ENCODE data around the gene SPTLC2.
"Not testable (repeated sequence)": the region's sequence is repeated elsewhere in the genome, so short reads cannot be mapped to it uniquely, and the experiment has no call there.

Gene SPTLC2

DNA sequence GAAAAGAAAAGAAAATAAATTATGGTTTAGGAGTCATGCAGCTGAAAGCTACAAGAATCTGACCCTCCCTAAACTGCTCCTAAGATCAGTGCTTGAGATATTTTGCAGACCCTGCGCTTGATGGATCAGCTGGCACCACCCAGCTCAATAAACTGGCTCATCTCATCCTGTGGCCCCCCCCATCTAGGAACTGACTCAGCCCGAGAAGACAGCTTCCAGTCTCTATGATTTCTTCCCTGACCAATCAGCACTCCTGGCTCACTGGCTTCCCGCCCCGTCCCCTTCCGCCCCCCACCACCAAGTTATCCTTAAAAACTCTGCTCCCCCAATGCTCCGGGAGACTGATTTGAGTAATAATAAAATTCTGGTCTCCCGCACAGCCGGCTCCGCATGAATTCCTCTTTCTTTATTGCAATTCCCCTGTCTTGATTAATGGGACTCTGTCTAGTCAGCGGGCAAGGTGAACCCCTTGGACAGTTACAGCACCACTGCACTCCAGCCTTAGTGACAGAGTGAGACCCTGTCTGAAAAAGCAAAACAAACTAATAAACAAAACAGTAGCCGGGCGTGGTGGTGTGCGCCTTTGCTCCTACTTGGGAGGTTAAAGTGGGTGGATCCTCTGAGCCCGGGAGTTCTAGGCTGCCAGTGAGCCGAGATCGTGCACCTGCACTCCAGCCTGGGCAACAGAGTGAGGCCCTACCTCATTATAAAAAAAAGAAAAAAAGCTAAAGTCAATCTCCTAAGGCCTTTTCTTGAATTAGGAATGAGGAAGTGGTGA, 24.5 kb upstream of the SPTLC2 start:
- no peak for ATAC-seq
- Mint-ChIP-seq H3K4me1 (peaks cover 17% of the 10 kb centered on the region), H3K9me3 (no peaks in the 10 kb centered on the region), H3K27ac (peak overlapping the region; percentile 90), H3K36me3 (ENCODE audit: low read depth) (no peaks in the 10 kb centered on the region), H3K4me3 (peak overlapping the region; percentile 77), H3K27me3 (no peaks in the 10 kb centered on the region)
- peak; percentile 7 for DNase-seq

DNA sequence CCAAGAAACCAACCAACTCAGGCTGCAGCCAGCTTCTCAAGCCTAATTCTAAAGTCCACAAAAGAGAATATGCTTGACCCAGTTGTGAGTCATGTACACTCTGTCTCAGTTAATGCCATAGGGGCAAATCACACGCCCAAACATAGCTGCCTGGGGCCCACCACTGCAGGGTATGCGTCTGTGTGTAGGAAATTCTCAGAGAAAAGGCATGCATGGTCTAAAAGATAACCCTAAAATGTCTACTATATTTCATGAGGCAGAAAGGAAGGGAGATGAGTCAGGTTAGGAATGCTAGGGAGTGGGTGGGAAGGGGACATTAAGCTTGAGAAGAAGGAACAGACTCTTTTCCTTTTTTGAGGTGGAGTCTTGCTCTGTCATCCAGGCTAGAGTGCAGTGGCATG, 22.3 kb upstream of the SPTLC2 start:
- H3K27ac Mint-ChIP-seq: no peak overlapping the region
- DNase-seq: no peak
- H3K4me3 Mint-ChIP-seq: no peak overlapping the region
- ATAC-seq: no peak
- no peaks in the 10 kb centered on the region for H3K36me3 Mint-ChIP-seq (ENCODE audit: low read depth)
- H3K4me1 Mint-ChIP-seq: peaks cover 17% of the 10 kb centered on the region
- H3K9me3 Mint-ChIP-seq: no peaks in the 10 kb centered on the region
- no peaks in the 10 kb centered on the region for H3K27me3 Mint-ChIP-seq

DNA sequence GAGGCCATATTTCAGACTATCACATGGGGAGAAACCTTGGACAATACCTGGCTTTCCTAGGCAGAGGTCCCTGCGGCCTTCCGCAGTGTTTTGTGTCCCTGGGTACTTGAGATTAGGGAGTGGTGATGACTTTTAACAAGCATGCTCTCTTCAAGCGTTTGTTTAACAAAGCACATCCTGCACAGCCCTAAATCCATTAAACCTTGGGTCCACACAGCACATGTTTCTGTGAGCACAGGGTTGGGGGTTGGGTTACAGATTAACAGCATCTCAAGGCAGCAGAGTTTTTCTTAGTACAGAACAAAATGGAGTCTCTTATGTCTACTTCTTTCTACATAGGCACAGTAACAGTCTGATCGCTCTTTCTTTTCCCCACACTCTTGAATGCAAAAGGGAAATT, 19.4 kb upstream of the SPTLC2 start:
- not testable (repeated sequence) for H3K27ac Mint-ChIP-seq; H3K9me3 Mint-ChIP-seq; H3K27me3 Mint-ChIP-seq; H3K4me1 Mint-ChIP-seq; DNase-seq; H3K36me3 Mint-ChIP-seq (ENCODE audit: low read depth); H3K4me3 Mint-ChIP-seq; ATAC-seq

DNA sequence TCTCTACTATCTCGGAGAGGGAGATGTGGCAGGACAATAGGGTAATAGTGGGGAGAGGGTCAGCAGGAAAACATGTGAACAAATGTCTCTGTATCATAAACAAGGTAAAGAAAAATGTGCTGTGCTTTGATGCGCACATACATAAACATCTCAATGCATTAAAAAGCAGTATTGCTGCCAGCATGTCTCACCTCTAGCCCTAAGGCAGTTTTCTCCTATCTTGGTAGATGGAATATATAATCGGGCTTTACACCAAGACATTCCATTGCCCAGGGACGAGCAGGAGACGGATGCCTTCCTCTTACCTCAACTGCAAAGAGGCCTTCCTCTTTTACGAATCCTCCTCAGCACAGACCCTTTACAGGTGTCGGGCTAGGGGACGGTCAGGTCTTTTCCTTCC, 19.0 kb upstream of the SPTLC2 start:
- not testable (repeated sequence) for H3K9me3 Mint-ChIP-seq; H3K4me3 Mint-ChIP-seq; H3K36me3 Mint-ChIP-seq (ENCODE audit: low read depth); H3K27ac Mint-ChIP-seq; ATAC-seq; H3K4me1 Mint-ChIP-seq; H3K27me3 Mint-ChIP-seq; DNase-seq

DNA sequence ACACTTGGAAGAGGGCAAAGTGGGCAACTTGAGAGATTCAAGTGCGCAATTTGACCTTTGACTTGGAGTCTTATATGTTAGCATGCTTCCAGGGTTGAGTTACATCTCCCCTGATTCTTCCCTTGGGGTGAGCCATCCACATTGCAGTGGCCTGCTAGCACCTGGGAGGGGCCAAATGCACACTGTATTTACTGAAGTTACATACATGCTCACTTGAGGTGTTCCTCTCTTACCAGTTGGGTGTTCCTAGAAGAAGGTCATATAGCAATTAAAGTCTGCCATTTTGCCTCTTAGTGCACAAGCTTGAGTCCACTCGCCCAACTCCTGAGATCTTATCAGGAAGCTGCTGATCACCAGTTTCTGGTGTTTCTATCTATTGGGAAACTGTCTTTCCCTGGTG, 13.7 kb upstream of the SPTLC2 start:
- no peaks in the 10 kb centered on the region for H3K27me3 Mint-ChIP-seq
- no peaks in the 10 kb centered on the region for H3K36me3 Mint-ChIP-seq (ENCODE audit: low read depth)
- no peak overlapping the region for H3K27ac Mint-ChIP-seq

DNA sequence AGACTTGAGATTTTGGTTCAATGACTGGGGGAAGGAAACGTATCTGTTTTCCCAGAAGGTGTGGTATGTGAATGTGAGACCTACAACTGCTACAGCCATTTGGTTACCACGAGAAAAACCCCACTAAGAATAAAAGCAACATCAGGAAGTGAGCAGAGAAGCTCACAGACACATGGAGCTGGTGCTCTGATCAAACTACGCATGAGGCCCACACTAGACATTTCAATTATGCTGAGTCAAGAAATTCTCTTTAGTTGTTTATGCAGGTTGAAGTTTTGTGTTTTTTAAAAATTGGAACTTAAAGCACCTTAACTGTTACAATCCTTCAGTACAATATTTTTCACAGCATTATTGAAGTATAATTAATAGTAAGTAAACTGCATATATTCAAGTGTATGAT, 8.9 kb upstream of the SPTLC2 start:
- no peak overlapping the region for H3K27ac Mint-ChIP-seq
- peaks cover 5% of the 10 kb centered on the region for H3K4me1 Mint-ChIP-seq
- DNase-seq (no peak), ATAC-seq (no peak)
- no peaks in the 10 kb centered on the region for H3K36me3 Mint-ChIP-seq (ENCODE audit: low read depth)
- no peak overlapping the region for H3K4me3 Mint-ChIP-seq
- H3K27me3 Mint-ChIP-seq: no peaks in the 10 kb centered on the region
- H3K9me3 Mint-ChIP-seq: peaks cover 6% of the 10 kb centered on the region

More for the DNA sequence above, 13.7 kb upstream of the SPTLC2 start:
- DNase-seq: no peak
- ATAC-seq: no peak
- H3K9me3 Mint-ChIP-seq: peaks cover 6% of the 10 kb centered on the region
- H3K4me1 Mint-ChIP-seq: peaks cover 3% of the 10 kb centered on the region
- H3K4me3 Mint-ChIP-seq: no peak overlapping the region

DNA sequence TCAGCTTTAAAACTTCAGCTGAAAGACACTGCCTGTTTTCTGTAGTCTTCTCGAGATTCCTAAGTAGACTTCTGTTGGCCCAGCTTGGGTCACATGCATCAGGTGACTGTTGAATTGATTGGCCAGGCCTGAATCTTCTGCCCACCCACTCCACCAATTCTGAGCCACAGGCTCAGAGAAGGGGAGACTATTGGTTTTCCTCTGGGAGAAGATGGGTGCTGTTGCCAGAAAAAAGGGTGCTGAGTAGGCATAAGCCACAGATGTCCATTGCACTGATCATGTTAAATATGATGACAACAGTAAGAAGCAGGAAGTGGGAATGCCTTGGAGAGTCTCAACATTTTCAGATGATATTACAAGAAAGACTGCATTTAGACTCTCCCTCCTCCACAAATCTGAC, 6.8 kb upstream of the SPTLC2 start:
- Mint-ChIP-seq H3K4me1 (peaks cover 5% of the 10 kb centered on the region), H3K27ac (no peak overlapping the region), H3K9me3 (no peaks in the 10 kb centered on the region), H3K4me3 (no peak overlapping the region), H3K36me3 (ENCODE audit: low read depth) (no peaks in the 10 kb centered on the region), H3K27me3 (no peaks in the 10 kb centered on the region)
- no peak for DNase-seq
- ATAC-seq: no peak

DNA sequence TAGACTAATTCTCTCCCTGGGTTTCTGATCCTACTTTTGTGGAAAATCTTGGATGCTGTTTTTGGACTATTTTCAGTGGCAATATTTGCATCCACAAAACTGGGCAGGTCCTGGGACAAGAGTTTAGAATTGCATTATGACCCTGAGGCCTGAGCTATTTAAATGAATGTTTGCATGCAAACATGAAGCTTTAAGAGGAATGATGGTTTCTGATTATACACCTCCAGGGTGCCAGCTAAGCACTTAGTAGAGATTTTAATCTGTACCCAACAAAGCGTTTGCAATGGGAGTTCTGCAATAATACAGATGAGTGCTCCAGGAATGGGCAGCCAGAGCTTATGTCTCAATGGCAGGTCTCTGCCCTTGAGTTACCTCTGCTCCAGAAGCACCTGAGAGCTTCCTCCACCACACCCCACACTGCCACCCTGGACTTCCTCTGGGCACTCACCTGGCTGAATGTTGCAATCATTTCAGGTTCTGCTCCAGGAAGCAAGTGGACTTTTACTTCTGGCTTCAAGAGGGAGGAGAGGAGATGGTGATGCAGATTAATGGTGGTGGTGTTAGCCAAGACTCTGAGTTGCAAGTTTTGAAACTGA, 6.0 kb upstream of the SPTLC2 start:
- no peak for ATAC-seq
- no peaks in the 10 kb centered on the region for H3K36me3 Mint-ChIP-seq (ENCODE audit: low read depth)
- no peak overlapping the region for H3K27ac Mint-ChIP-seq
- no peak overlapping the region for H3K4me3 Mint-ChIP-seq
- peaks cover 6% of the 10 kb centered on the region for H3K4me1 Mint-ChIP-seq
- no peak for DNase-seq
- H3K27me3 Mint-ChIP-seq: no peaks in the 10 kb centered on the region
- no peaks in the 10 kb centered on the region for H3K9me3 Mint-ChIP-seq

DNA sequence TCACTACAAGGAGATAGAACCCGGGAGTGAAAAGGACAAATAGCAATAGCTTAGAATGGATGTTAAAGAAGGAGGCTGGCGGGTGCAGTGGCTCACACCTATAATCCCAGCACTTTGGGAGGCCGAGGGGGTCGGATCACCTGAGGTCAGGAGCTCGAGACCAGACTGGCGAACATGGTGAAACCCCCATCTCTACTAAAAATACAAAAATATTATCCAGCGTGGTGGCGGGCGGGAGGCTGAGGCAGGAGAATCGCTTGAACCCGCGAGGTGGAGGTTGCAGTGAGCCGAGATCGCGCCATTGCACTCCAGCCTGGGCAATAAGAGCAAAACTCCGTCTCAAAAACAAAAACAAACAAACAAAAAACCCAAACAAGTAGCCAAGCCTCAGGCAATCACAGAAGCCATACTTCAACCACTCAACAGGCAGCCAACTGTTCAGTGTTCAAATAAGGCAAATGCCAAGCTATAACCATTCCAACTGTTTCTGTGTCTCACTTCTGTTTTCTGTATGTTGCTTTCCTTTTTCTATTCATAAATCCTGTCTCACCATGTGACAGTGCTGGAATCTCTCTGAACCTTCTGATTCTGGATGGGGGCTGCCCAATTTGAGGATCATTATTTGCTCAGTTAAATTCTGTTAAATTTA, 3.9 kb upstream of the SPTLC2 start:
- peak overlapping the region; percentile 3 for H3K27ac Mint-ChIP-seq
- peaks cover 14% of the 10 kb centered on the region for H3K4me1 Mint-ChIP-seq
- ATAC-seq (no peak), DNase-seq (no peak)
- peaks cover under 1% of the 10 kb centered on the region for H3K36me3 Mint-ChIP-seq (ENCODE audit: low read depth)
- H3K4me3 Mint-ChIP-seq: no peak overlapping the region
- no peaks in the 10 kb centered on the region for H3K27me3 Mint-ChIP-seq
- H3K9me3 Mint-ChIP-seq: no peaks in the 10 kb centered on the region

DNA sequence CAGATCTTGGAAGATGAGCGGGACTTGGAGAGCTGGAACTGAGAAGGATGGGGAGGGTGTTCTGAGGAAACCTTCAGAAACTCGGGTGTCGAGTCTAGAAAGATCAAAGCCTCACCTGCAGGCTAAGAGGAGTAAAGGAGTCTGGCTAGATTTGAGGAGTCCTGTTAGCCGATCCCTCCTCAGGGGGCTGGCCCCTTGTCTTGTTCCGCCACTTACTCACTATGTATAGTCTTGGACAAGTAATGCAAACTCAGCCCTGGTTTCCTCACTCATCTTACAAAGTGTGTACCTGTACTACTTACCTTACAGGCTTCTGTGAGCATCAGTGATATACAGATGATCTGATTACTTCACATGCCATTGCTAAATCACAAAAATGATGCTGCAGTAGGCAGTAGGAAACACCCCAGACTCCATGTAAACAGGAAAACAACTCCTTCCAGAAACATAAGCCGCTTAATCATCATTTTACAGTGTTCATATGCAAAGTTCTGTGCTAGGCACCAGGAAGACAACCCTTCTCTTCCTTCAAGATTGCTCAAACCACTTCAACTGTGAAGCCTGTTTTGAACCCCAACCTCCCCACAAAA, 2.0 kb upstream of the SPTLC2 start:
- Mint-ChIP-seq H3K4me3 (no peak overlapping the region), H3K27me3 (no peaks in the 10 kb centered on the region), H3K4me1 (peaks cover 26% of the 10 kb centered on the region), H3K9me3 (no peaks in the 10 kb centered on the region), H3K27ac (no peak overlapping the region), H3K36me3 (ENCODE audit: low read depth) (peaks cover 14% of the 10 kb centered on the region)
- DNase-seq (no peak), ATAC-seq (no peak)

DNA sequence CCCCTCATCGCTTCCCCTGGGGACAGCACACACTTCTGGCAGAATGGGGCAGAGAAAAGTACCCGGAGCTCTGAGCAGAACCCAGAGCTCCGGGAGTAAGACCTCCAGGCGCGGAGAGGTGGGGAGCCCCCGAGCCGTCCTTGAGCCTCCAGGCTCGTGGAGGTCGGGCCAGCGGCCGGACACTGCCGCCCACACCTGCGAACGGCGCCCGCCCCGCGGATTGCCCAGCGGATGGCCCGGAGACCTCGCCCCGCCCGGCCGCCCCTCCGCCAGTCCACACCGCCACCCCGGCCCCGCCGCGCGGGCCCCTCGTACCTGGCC, 344 bp downstream of the SPTLC2 start:
- Mint-ChIP-seq H3K27me3 (no peaks in the 10 kb centered on the region), H3K36me3 (ENCODE audit: low read depth) (peaks cover 17% of the 10 kb centered on the region), H3K9me3 (no peaks in the 10 kb centered on the region), H3K27ac (peak overlapping the region; percentile 89), H3K4me3 (peak overlapping the region; percentile 89), H3K4me1 (peaks cover 42% of the 10 kb centered on the region)
- ATAC-seq (no peak), DNase-seq (no peak)

DNA sequence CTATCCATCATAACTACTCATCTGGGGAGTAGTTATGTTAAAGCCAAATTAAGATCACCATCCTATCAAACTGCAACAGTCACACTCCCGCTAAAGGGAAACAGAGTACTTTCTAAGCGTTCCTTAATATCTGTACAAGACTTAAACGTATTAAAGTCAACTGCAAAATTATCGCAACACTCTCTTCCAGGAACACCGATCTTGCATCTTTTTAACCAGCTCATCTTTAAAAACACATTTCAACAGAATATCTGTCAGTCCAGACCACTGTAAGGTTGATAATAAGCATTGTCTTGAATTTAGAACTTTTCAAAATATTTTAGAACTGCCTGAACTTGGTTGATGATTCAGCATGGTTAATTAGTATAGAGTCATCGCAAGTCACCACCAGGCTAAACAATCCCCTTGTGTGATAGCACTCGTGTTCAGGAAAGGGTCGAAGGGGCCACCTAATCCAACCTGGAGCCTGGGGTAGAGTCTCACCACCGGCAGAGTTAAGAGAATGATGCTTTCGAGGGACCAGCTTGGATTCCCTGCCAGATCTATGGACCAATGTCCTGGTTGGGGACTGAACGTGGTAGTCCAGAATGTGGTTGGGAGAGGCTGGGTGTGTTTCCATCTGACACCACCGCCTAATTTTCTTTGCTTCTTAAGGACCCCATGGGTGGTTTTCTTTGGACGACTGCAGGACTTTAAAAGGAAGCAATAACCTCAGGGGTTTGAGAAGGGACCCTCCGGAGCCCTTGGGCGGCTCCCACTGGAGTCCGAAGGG, 890 bp downstream of the SPTLC2 start:
- no peak for ATAC-seq
- DNase-seq: peak; percentile 29
- no peaks in the 10 kb centered on the region for H3K27me3 Mint-ChIP-seq

DNA sequence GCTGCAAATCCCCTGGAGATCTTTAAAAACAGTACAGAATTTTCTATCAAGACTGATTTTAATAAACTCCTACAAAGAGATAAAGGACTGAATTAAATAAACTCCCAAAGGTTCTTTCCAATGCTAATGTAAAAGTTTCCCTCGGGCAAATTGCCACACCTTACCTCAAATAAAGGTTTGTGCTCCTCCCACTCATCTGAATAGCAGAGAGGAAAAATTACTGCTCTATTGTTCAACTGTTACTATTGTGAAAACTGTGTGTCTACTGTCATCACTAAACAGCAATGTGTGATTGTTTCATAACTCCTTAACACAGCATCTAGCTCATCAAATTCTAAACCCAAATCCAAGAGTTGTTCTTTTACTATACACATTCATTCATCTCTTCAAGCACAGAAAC, 3.2 kb downstream of the SPTLC2 start:
- no peak overlapping the region for H3K27ac Mint-ChIP-seq
- DNase-seq: no peak

More for the DNA sequence above, 890 bp downstream of the SPTLC2 start:
- Mint-ChIP-seq H3K27ac (peak overlapping the region; percentile 79), H3K4me3 (peak overlapping the region; percentile 89), H3K4me1 (peaks cover 43% of the 10 kb centered on the region), H3K36me3 (ENCODE audit: low read depth) (peaks cover 17% of the 10 kb centered on the region), H3K9me3 (no peaks in the 10 kb centered on the region)

DNA sequence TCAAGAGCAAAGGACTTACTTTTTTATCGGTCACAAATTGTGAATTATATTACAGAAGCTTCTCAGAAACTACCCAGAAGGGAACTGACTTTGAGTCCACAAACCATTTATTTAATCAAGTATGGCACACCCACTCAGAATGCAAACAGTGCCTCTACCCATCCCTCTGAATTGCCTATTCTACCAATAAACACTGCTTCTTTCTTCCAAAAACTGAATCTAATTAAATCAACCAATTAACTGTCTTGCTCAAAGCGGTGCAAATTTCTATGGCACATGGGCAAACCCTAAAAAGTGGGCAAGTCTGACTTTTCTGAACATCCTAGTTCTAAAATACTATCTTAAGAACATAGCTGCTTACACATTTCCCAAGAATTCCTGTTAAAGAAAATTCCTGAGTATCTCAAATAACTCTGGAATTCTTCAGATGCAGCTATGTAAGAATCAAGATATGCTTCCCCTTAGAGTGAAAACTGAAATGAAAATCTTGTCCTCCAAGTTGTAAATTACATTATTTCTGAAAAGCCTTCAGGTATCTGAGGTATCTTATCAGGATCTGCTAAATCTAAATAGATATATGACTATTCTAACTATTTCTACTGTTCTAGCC, 4.3 kb downstream of the SPTLC2 start:
- Mint-ChIP-seq H3K4me3 (no peak overlapping the region), H3K4me1 (peaks cover 66% of the 10 kb centered on the region), H3K27me3 (no peaks in the 10 kb centered on the region), H3K27ac (no peak overlapping the region), H3K36me3 (ENCODE audit: low read depth) (peaks cover 17% of the 10 kb centered on the region), H3K9me3 (no peaks in the 10 kb centered on the region)
- ATAC-seq (no peak), DNase-seq (no peak)

More for the DNA sequence above, 3.2 kb downstream of the SPTLC2 start:
- ATAC-seq: no peak
- Mint-ChIP-seq H3K9me3 (no peaks in the 10 kb centered on the region), H3K4me1 (peaks cover 58% of the 10 kb centered on the region), H3K4me3 (no peak overlapping the region), H3K27me3 (no peaks in the 10 kb centered on the region), H3K36me3 (ENCODE audit: low read depth) (peaks cover 17% of the 10 kb centered on the region)

All from activated naive CD8-positive, alpha-beta T cell treated with anti-CD3 and anti-CD28 coated beads, Interleukin-2, amount 50 U/mL, for 24 hours (primary cell).